ENCODE results near the gene GPAT3. TPM values are rescaled to one million over a fixed set of nuclear protein-coding genes. Genes with fewer than 3 reads are reported as not detected.

The GPAT3 gene
- total RNA-seq, 1 donor from 2014 or later, result 11.3 TPM

DNA sequence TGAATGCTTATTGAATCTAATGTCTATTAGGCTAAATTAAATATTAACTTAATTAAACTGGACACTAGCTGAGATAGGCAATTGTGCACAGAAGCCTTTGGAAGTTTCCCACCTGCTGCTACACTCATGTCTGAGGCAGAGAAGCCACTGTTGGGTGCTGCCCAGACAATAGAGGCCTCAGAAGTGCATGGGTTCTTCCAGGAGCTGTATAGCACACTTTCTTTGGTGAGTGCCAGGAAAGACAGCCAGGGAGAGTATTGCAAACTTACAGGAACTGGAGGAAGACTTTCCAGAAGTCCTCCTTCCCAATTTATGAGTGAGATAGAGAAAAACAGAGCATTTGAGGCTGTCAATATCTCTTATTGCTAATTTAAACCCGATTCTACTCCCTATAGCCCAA, 89.9 kb downstream of the GPAT3 start:
- no peak overlapping the region for H3K4me3 Mint-ChIP-seq
- H3K27ac Mint-ChIP-seq, result no peak overlapping the region

DNA sequence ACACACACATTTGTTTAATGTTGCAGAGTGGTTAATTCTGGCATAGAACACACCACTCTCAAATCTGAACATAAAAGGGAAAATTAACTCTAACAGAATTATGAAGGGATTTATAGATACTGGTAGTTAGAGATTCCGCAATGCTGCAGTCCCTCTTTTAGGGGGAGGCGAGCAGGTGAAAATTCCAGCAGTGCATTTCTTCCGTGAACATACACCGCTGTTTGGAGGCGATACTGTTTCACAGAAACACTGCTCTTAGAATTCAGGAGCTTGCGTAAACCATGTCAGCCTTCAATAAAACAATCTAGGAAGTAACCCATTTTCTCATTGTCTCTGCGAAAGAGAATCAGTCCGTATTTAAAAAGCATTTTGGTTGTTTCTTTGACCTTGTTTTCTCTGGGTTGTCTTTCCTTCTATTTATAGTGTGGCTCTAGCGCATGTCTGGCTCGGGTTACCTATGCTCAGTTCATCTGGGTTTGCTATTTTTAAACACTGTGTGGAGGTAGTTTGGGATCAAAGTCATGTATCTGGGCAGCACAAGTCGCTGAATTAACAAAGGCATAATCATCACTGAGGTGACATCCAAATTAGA, 90.4 kb downstream of the GPAT3 start:
- Mint-ChIP-seq H3K9me3 (peaks cover 9% of the 10 kb centered on the region), H3K27ac (no peak overlapping the region), H3K27me3 (no peaks in the 10 kb centered on the region), H3K36me3 (no peaks in the 10 kb centered on the region), H3K4me1 (ENCODE audit: unreplicated experiment) (peaks cover 16% of the 10 kb centered on the region), H3K4me3 (no peak overlapping the region)
- no peak for TF ChIP-seq CTCF (conservative IDR thresholded peaks at IDR 0.05)
- no peak for DNase-seq (ENCODE audit: extremely low spot score, unreplicated experiment)

More for the DNA sequence above, 89.9 kb downstream of the GPAT3 start:
- no peak for DNase-seq (ENCODE audit: extremely low spot score, unreplicated experiment)
- H3K4me1 Mint-ChIP-seq (ENCODE audit: unreplicated experiment), result peaks cover 13% of the 10 kb centered on the region
- H3K9me3 Mint-ChIP-seq, result peaks cover 9% of the 10 kb centered on the region
- no peaks in the 10 kb centered on the region for H3K27me3 Mint-ChIP-seq
- no peaks in the 10 kb centered on the region for H3K36me3 Mint-ChIP-seq
- no peak for TF ChIP-seq CTCF (conservative IDR thresholded peaks at IDR 0.05)

DNA sequence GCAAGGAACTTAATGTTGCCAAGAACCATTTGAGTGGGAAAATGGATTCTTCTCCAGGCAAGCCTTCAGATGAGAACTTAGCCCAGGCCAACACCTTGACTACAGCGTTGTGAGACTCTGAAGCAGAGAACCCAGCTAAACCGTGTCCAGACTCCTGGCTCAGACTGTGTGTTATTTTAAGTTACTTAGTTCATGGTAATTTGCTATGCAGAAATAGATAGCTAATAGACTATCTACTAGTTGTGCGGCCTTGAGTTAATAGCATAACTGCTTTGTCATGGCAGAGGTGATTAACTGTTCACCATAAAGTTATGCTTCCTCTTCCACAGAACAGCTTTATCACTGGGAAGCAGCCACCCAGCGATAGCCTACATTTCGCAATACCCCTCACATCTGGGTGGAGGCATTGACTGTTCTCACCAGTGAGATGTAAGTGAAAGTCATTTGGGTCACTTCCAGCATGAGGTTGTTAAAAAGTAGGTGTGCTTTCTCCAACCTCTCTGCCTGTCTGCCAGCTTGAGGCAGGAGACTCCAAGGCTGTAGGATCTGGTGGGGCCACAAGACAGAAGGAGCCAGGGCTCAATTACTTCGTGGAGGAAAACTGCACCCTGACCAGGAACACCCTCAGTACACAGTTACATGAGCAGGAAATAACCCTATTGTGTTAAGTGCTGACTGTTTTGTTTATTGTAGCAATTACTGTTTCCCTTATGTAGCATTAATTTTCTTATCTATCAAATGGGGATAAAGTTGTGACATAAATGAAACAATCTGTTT, 94.2 kb downstream of the GPAT3 start:
- Mint-ChIP-seq H3K36me3 (no peaks in the 10 kb centered on the region), H3K9me3 (peaks cover 4% of the 10 kb centered on the region), H3K4me1 (ENCODE audit: unreplicated experiment) (peaks cover 17% of the 10 kb centered on the region), H3K4me3 (no peak overlapping the region), H3K27me3 (peaks cover 3% of the 10 kb centered on the region), H3K27ac (peak overlapping the region; percentile 73)
- no peak for TF ChIP-seq CTCF (conservative IDR thresholded peaks at IDR 0.05)
- no peak for DNase-seq (ENCODE audit: extremely low spot score, unreplicated experiment)

GRCh38 chr4:83631066-83631465, 95.2 kb downstream of the GPAT3 start:
- TF ChIP-seq CTCF (conservative IDR thresholded peaks at IDR 0.05), result no peak
- Mint-ChIP-seq H3K27me3 (peaks cover 3% of the 10 kb centered on the region), H3K36me3 (no peaks in the 10 kb centered on the region), H3K4me3 (no peak overlapping the region), H3K9me3 (peaks cover 4% of the 10 kb centered on the region), H3K4me1 (ENCODE audit: unreplicated experiment) (peaks cover 17% of the 10 kb centered on the region), H3K27ac (peak overlapping the region; percentile 22)
- no peak for DNase-seq (ENCODE audit: extremely low spot score, unreplicated experiment)

- peaks cover 9% of the 10 kb centered on the region for H3K9me3 Mint-ChIP-seq
- H3K36me3 Mint-ChIP-seq, result no peaks in the 10 kb centered on the region
- H3K4me1 Mint-ChIP-seq (ENCODE audit: unreplicated experiment), result peaks cover 3% of the 10 kb centered on the region
- H3K27me3 Mint-ChIP-seq, result peaks cover 21% of the 10 kb centered on the region
- H3K27ac Mint-ChIP-seq, result no peak overlapping the region
- H3K4me3 Mint-ChIP-seq, result no peak overlapping the region
- DNase-seq (ENCODE audit: extremely low spot score, unreplicated experiment), result no peak
- no peak for TF ChIP-seq CTCF (conservative IDR thresholded peaks at IDR 0.05)
Measured at GRCh38 chr4:83636930-83637329, 101.0 kb downstream of the GPAT3 start.
